Measurements from ENCODE around the gene DDX1. TPM values are rescaled to one million over a fixed set of nuclear protein-coding genes. Genes with fewer than 3 reads are reported as not detected.

Gene DDX1
- polyA plus RNA-seq, 1 donor from 2014 or later: 38.0 TPM

DNA sequence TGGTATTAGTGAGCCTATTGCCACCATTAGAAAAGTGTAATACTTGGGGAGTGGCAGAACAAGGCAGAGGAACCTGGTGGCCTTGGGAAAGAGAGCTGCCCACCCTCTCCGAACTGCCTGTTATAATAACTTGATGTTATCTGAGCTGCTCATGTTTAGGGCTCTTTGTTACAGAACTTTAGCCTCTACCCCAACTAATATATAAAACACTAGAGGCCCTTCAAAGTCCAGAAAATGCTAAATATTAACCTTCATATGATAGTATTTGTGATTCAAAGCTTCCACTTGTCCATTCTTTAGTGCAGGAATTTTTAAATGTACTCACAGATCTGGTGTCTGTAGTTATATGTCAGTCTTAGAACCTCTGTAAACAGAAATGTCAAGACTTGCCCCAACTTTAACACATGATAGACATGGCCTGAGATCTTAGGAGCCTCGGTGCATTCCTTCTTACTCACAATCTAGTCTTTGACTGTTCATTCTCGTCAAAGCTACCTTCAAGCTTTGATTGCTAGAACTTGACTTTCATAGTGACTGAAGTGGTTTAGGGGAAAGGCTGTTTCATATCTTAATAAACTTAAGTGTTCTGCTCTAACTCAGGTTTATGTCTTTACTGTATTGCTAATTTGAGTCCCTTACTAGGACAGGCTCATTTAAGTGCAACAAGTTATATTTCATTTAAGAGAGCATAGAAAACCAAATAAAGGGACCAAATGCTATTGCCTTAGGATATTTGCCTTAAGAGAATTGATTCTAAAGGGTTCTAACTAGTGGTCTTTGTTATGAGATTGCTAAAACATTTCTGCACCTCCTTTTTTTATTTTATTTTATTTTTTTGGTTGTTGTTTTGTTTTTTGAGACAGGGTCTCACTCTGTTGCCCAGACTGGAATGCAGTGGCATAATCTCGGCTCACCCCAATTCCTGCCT lies 41.6 kb downstream of the DDX1 start:
- Mint-ChIP-seq H3K4me3 (no peak overlapping the region), H3K27me3 (no peaks in the 10 kb centered on the region), H3K36me3 (peaks cover 4% of the 10 kb centered on the region), H3K4me1 (peaks cover 0 to 4% (median 0%) of the 10 kb centered on the region in 3 donors), H3K9me3 (no peaks in the 10 kb centered on the region), H3K27ac (no peak overlapping the region)

DNA sequence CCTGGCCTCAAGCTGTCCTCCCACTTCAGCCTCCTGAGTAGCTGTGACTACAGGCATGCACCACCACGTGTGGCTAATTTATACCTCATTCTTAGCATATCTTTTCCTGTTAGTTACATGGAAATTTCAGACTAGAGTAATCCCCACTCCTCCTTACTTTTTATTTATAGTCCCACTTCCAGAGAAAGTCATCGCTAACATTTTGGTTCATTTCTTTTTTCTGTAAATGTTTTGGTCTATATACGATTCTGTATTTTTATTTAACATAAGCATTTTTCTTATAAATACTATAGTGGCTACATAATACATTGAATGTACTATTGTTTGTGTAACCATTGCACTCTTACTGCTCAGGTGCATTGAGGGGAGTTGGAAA lies 42.3 kb downstream of the DDX1 start:
- Mint-ChIP-seq H3K4me3 (no peak overlapping the region), H3K36me3 (peaks cover 4% of the 10 kb centered on the region), H3K27ac (no peak overlapping the region), H3K4me1 (peaks cover 0 to 4% (median 0%) of the 10 kb centered on the region in 3 donors), H3K27me3 (no peaks in the 10 kb centered on the region), H3K9me3 (no peaks in the 10 kb centered on the region)

DNA sequence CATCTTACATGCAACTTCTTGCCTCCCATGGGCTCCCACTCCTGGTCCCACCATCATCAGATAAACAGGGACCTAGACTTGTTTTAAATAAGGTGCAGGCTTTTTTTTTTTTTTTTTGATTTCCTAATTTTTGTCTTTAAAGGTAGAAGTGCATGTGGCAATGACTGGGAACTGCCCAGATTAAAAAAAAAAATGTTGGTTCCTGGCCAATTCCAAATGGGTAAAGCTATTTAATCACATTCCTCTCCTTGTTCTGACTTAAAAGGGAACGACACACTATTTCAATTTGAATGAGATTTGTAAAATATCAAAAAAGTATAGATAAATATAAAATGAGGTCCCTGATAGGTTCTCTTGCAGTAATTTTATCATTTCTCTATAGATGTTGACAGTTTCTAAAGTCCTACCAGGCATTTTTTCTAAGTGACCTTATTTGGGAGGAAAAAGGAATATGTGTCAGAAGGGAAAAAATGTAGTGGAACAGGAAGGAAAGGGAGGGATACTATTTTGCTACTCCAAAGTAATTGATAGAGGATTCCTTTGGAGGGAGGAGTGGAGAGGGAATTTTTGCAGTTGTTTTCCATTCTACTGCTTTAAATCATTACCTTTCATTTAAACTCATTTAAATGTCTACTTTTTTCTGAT lies 43.3 kb downstream of the DDX1 start:
- H3K27me3 Mint-ChIP-seq: no peaks in the 10 kb centered on the region
- no peak overlapping the region for H3K4me3 Mint-ChIP-seq
- no peak overlapping the region for H3K27ac Mint-ChIP-seq
- no peaks in the 10 kb centered on the region for H3K9me3 Mint-ChIP-seq
- H3K4me1 Mint-ChIP-seq: peaks cover 0 to 4% (median 0%) of the 10 kb centered on the region in 3 donors
- H3K36me3 Mint-ChIP-seq: peaks cover 4% of the 10 kb centered on the region

DNA sequence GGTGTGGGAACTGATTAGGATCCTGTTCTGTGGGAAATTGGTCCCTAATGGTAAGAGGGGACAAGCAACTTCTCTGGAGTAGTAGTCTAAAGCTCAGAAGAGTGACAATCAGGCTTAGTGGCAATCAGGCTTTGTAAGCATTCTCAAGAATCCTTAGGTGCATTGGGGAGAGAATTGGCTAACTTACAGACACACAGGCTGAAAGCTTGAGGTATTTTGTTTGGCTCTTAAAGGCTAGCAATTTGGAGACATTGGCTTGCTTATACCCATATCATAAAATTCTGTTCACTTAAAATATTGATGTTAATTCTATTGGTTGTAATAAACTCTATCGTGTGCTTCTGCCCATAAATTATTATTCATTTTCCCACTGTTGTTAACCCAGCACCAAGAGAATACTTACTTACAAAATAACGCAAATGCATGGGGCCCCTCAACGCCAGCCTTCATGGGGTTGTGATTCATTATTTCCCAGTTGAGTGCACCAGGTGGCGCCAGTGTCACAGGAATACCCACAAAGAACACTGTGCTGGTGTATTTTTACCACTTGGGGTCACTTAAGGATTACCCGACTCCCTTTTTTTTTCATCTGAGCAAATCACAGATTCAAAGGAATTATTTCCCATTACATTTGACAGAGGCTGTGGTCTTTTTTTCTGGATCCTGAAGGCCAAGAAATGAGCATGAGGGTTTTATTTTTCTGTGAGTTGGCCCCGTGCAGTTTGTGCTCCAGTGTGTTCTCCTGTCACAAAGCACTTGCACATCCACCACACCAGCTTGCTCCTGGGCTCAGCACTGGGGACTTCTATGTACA lies 45.5 kb downstream of the DDX1 start:
- H3K36me3 Mint-ChIP-seq: peaks cover 12% of the 10 kb centered on the region
- H3K27me3 Mint-ChIP-seq: no peaks in the 10 kb centered on the region
- no peak overlapping the region for H3K4me3 Mint-ChIP-seq
- H3K4me1 Mint-ChIP-seq: peaks cover 0 to 4% (median 0%) of the 10 kb centered on the region in 3 donors
- H3K27ac Mint-ChIP-seq: peak overlapping the region in 1 of 3 donors; percentile 42
- peaks cover 0 to 7% (median 6%) of the 10 kb centered on the region in 3 donors for H3K9me3 Mint-ChIP-seq

DNA sequence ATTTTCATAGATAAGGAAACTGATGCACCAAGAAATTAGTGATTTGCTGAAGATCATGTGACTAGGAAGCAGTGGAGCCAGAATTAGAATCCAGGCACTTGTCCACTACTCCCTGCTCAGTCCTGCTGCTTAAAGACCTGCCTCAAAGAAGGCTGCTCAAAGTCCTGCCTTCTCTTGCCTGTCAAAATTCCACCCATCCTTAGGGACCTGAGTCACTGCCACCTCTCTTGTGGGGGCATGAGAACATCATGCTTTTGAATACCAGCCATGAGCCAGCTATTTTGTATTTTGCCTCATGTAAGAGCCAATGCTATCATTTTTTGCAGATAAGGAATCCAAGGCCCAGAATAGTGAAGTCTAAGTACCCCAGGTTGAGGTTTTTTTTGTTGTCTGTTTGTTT lies 47.1 kb downstream of the DDX1 start:
- H3K4me3 Mint-ChIP-seq: no peak overlapping the region
- H3K27me3 Mint-ChIP-seq: no peaks in the 10 kb centered on the region
- no peak overlapping the region for H3K27ac Mint-ChIP-seq
- peaks cover 0 to 4% (median 0%) of the 10 kb centered on the region in 3 donors for H3K4me1 Mint-ChIP-seq
- H3K9me3 Mint-ChIP-seq: peaks cover 0 to 7% (median 6%) of the 10 kb centered on the region in 3 donors
- peaks cover 12% of the 10 kb centered on the region for H3K36me3 Mint-ChIP-seq

DNA sequence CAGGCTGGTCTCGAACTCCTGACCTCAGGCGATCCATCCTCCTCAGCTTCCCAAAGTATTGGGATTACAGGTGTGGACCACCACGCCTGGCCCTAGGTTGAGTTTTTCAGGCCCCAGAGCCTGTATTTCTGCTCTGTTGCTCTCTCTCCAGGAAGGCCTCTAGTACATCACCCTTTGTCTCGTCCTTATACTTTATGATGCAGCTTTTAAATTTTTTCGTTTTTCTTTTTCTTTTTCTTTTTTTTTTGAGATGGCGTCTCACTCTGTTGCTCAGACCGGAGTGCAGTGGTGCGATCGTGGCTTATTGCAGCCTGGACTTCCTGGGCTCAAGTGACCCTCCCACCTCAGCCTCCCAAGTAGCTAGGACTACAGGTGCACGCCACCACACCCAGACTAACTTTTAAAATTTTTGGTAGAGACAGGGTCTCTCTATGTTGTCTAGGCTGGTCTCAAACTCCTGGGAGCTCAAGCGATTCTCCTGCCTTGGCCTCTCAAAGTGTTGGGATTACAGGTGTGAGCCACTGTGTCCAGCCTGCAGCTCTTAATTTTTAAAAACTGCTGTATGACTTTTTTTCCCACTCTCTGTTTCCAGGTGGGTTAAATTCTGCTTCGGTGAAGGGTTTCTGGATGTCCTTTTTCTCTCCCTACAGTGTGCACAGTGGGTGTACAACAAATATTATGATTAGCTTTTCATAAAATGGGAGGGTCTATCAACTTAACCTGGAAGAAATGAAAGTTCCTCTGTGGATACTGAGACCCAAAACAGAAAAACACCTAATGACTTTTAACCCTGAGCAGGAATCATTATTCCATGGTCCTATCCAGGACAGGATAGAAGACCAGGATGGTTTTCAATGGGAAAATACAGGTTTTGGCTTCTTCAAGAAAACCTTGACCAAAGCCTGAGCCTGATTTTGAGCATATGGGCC lies 47.9 kb downstream of the DDX1 start:
- no peak overlapping the region for H3K27ac Mint-ChIP-seq
- H3K36me3 Mint-ChIP-seq: peaks cover 12% of the 10 kb centered on the region
- peak overlapping the region in 1 of 4 donors; percentile 63 for H3K4me3 Mint-ChIP-seq
- peaks cover 0 to 7% (median 6%) of the 10 kb centered on the region in 3 donors for H3K9me3 Mint-ChIP-seq
- H3K27me3 Mint-ChIP-seq: no peaks in the 10 kb centered on the region
- peaks cover 0 to 4% (median 0%) of the 10 kb centered on the region in 3 donors for H3K4me1 Mint-ChIP-seq

DNA sequence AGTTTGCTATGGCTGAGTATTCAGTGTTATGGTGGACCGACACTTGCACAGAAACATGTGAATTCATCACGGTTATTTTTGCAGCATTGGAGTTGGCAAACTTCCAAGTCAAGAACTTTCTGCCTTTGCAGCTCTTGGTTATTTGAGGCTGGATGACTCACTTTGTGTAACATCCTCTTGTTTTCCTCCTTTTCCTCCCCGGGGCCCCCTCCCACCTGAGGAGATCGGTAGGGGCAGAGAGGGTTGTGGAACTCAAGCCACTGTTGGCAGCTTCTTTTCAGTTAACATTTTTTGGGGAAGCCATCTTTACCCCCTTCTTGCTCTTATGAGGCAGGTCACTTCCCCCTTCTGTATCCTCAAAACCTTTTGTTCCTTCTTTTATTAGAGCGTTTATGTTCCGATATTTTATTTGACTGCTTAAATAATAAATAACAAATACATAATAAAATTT lies 48.6 kb downstream of the DDX1 start:
- Mint-ChIP-seq H3K36me3 (peaks cover 10% of the 10 kb centered on the region), H3K4me3 (no peak overlapping the region), H3K4me1 (peaks cover 0 to 6% (median 0%) of the 10 kb centered on the region in 3 donors), H3K27ac (no peak overlapping the region), H3K27me3 (no peaks in the 10 kb centered on the region), H3K9me3 (peaks cover 0 to 7% (median 6%) of the 10 kb centered on the region in 3 donors)

DNA sequence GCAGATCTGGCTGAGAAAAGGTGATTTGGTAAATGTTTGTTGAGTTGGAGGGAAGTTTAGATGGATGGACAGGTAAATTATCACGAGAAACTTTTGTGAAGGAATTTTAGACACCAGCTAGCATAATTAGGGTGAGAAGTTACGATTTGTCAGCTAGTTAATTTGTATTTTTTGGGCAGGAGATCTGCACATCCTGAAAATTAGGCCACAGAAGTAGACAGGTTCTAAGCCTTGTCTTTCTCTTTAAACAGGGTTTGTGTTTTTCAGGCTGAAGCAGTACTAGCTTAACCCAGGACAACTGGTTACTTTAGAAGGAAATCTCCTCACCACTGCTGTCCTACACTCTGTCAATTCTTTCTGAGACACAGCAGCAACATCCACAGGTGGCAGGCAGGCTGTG lies 49.1 kb downstream of the DDX1 start:
- H3K36me3 Mint-ChIP-seq: peaks cover 10% of the 10 kb centered on the region
- H3K9me3 Mint-ChIP-seq: peaks cover 0 to 7% (median 6%) of the 10 kb centered on the region in 3 donors
- H3K4me3 Mint-ChIP-seq: no peak overlapping the region
- no peak overlapping the region for H3K27ac Mint-ChIP-seq
- H3K27me3 Mint-ChIP-seq: no peaks in the 10 kb centered on the region
- H3K4me1 Mint-ChIP-seq: peaks cover 0 to 6% (median 0%) of the 10 kb centered on the region in 3 donors

DNA sequence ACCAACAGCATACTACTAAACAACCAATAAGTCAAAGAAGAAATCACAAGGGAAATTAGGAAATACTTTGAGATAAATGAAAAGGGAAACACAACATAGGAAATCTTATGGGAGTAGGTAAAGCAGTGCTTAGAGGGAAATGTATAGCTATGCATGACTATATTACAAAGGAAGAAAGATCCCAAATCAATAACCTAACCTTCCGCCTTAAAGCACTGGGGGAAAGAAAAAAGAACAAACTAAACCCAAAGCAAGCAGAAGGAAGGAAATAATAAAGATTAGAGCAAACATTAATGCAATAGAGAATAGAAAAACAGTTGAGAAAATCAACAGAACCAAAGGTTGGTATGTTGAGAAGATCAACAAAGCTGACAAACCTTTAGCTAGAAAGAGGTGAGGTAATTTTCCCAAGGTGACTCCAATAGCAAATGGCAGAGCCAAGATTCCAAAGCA lies 49.9 kb downstream of the DDX1 start:
- H3K4me3 Mint-ChIP-seq: no peak overlapping the region
- peak overlapping the region in 1 of 3 donors; percentile 64 for H3K27ac Mint-ChIP-seq
- H3K36me3 Mint-ChIP-seq: peaks cover 10% of the 10 kb centered on the region
- peaks cover 0 to 9% (median 0%) of the 10 kb centered on the region in 3 donors for H3K4me1 Mint-ChIP-seq
- no peaks in the 10 kb centered on the region for H3K27me3 Mint-ChIP-seq
- H3K9me3 Mint-ChIP-seq: peaks cover 0 to 7% (median 6%) of the 10 kb centered on the region in 3 donors

DNA sequence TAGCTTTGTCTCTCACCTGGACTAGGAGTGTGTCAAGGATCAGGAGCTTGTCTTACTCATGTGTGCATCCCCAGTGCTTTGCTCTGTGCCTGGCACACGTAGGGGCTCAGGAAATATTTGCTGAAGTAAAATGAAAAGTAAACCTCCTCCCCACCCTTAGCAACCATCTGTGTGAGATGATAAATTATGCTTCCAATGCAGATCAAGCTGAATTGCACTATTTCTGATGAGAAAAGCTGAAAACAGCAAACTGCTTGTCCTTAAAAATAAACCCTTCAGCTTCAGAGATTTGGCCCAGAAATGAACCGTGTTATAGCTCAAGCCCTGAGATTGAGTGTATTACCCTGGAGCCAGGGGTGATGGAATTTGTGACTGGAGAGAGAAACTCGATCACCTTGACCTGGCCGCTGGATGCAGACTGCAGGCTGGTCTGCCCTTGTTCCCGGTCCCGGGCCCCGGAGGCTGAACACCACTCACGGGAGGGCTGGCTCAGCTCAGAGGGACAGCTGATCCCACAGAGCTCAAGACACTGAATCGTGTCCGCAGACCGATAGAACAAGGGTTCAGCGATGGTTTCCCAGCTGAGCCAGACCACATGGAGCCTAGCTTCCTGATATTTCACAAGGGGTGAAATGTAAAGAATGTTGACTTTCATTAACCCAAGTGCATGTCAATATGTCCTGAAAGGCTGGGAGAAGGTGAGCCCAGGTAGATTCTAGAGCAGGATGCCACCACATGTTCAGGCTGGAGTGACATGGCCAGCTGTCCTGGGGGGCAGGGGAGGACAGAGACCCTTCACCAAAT lies 50.5 kb downstream of the DDX1 start:
- peak overlapping the region in 1 of 3 donors; percentile 10 for H3K27ac Mint-ChIP-seq
- H3K27me3 Mint-ChIP-seq: no peaks in the 10 kb centered on the region
- H3K36me3 Mint-ChIP-seq: peaks cover 10% of the 10 kb centered on the region
- H3K4me3 Mint-ChIP-seq: no peak overlapping the region
- peaks cover 0 to 7% (median 0%) of the 10 kb centered on the region in 3 donors for H3K4me1 Mint-ChIP-seq
- peaks cover 0 to 7% (median 6%) of the 10 kb centered on the region in 3 donors for H3K9me3 Mint-ChIP-seq

DNA sequence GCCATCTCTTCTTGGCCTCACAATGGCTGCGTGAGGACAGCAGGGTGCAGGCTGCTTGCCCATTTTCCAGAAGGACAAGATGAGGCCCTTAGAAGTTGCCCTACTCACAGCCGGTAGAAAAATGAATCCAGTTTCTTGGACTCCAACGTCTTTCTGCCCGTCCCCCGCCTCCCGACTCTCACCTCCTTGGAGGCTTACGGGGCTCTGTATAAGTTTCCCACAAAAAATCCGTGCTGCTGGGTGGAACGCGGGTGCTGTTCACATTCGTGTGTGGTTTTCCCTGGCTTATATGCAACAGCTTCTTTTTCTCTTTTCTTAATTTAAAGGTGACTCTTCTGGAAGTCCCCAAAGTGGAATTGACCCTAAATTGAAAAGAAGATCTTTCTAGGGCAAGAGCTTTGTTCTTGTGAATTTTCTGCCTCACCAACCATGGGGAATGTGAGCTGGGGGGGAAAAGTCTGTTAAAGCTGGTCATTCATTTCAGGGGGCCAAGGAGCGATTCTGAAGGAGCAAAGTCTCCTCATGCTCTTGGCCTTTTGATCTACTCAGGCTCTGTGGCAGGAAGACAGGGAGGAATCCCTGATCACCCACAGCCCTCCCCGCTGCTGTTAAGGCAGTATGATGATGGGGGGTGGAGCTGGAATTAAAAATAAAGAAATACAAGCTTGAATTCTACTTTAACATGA lies 51.3 kb downstream of the DDX1 start:
- Mint-ChIP-seq H3K4me1 (peaks cover 0 to 5% (median 0%) of the 10 kb centered on the region in 3 donors), H3K27me3 (no peaks in the 10 kb centered on the region), H3K36me3 (peaks cover 10% of the 10 kb centered on the region), H3K9me3 (peaks cover 0 to 7% (median 6%) of the 10 kb centered on the region in 3 donors), H3K4me3 (no peak overlapping the region), H3K27ac (no peak overlapping the region)

DNA sequence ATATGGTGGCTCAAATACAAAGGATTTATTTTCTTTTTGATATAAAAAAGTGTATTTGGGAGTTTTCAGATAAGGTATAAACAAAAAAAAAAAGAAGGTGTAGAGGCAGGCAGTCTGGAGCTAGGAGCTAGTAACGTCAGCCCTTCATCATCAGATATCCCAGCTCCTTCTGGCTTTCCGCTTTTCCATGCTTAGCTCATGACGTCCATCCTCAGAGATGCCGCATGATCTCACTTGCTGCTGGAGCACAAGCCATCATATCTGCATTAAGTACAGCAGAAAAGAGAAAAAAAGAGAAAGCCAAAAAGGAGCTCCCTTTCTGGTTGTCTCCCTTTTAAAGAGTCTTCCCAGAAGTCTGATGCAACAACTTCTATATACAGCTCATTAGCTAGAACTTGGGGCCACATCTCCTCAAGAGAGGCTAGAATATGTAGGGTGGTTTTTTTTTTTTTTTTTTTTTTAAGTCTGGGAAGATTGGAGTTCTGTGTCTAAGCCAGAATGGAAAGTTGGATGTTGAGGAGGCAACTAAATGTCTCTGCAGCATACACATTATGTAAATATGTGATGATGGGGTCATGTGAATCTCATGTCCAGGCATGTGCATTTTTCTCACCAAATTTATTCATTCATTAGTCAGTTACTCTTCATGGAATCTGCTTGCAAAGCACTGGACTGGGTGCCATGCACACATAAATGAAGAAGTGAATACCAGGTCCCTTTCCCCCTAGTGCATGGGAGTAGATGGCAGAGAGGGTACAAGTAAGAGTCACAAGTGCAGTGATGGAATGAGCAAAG lies 52.3 kb downstream of the DDX1 start:
- peaks cover 0 to 5% (median 0%) of the 10 kb centered on the region in 3 donors for H3K4me1 Mint-ChIP-seq
- peaks cover 0 to 7% (median 6%) of the 10 kb centered on the region in 3 donors for H3K9me3 Mint-ChIP-seq
- H3K36me3 Mint-ChIP-seq: peaks cover 10% of the 10 kb centered on the region
- H3K27ac Mint-ChIP-seq: no peak overlapping the region
- H3K27me3 Mint-ChIP-seq: no peaks in the 10 kb centered on the region
- H3K4me3 Mint-ChIP-seq: no peak overlapping the region

Measured in IgD-negative memory B cell (primary cell).